EL (cell line): ENCODE measurements around the gene G6PC1.
"Not testable (repeated sequence)": the region's sequence is repeated elsewhere in the genome, so short reads cannot be mapped to it uniquely, and the experiment has no call there.

Source experiments
- DNase-seq: peaks from one replicate; pipeline ENCODE4 v3.0.0-alpha.2; 2016

Gene G6PC1

DNA sequence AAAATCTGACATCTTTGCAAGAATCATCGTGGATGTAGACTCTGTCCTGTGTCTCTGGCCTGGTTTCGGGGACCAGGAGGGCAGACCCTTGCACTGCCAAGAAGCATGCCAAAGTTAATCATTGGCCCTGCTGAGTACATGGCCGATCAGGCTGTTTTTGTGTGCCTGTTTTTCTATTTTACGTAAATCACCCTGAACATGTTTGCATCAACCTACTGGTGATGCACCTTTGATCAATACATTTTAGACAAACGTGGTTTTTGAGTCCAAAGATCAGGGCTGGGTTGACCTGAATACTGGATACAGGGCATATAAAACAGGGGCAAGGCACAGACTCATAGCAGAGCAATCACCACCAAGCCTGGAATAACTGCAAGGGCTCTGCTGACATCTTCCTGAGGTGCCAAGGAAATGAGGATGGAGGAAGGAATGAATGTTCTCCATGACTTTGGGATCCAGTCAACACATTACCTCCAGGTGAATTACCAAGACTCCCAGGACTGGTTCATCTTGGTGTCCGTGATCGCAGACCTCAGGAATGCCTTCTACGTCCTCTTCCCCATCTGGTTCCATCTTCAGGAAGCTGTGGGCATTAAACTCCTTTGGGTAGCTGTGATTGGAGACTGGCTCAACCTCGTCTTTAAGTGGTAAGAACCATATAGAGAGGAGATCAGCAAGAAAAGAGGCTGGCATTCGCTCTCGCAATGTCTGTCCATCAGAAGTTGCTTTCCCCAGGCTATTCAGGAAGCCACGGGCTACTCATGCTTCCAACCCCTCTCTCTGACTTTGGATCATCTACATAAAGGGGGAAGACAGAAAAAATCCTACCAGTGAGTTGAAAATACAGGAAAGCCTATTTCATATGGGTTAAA is at the start of gene G6PC1:
TSS of gene G6PC1 (plus strand) at position 340 of the 872 bp plus-strand sequence. CDS start at position 418, 78 bp downstream.
- DNase-seq = no peak

DNA sequence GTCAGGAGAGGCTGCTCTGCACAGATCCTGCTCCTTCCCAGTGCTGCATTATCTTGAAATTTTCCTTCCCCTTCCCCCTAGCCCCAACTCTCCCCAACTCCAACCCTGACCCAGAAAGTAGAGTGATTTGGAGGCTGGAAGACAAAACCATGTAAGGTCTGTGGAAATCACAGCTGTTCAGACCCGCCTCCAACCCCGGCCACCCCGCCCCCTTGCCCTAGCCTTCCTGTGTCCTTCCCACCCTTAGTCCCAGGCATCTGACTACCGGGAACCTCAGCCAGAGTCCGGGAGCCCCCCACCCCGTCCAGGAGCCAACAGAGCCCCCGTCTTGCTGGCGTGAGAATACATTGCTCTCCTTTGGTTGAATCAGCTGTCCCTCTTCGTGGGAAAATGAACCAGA is 49.6 kb upstream of the G6PC1 start, which contains the start of gene AOC3:
TSS of gene AOC3 (plus strand) at position 246 of the 400 bp plus-strand sequence. CDS start at position 391, 145 bp downstream.
- no peak for DNase-seq

DNA sequence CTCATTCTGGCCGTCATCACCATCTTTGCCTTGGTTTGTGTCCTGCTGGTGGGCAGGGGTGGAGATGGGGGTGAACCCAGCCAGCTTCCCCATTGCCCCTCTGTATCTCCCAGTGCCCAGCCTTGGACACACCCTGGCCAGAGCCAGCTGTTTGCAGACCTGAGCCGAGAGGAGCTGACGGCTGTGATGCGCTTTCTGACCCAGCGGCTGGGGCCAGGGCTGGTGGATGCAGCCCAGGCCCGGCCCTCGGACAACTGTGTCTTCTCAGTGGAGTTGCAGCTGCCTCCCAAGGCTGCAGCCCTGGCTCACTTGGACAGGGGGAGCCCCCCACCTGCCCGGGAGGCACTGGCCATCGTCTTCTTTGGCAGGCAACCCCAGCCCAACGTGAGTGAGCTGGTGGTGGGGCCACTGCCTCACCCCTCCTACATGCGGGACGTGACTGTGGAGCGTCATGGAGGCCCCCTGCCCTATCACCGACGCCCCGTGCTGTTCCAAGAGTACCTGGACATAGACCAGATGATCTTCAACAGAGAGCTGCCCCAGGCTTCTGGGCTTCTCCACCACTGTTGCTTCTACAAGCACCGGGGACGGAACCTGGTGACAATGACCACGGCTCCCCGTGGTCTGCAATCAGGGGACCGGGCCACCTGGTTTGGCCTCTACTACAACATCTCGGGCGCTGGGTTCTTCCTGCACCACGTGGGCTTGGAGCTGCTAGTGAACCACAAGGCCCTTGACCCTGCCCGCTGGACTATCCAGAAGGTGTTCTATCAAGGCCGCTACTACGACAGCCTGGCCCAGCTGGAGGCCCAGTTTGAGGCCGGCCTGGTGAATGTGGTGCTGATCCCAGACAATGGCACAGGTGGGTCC is 49.0 kb upstream of the G6PC1 start:
- not testable (repeated sequence) for DNase-seq

DNA sequence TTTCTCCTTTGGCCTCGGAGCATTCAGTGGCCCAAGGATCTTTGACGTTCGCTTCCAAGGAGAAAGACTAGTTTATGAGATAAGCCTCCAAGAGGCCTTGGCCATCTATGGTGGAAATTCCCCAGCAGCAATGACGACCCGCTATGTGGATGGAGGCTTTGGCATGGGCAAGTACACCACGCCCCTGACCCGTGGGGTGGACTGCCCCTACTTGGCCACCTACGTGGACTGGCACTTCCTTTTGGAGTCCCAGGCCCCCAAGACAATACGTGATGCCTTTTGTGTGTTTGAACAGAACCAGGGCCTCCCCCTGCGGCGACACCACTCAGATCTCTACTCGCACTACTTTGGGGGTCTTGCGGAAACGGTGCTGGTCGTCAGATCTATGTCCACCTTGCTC is 48.2 kb upstream of the G6PC1 start:
- DNase-seq = no peak

DNA sequence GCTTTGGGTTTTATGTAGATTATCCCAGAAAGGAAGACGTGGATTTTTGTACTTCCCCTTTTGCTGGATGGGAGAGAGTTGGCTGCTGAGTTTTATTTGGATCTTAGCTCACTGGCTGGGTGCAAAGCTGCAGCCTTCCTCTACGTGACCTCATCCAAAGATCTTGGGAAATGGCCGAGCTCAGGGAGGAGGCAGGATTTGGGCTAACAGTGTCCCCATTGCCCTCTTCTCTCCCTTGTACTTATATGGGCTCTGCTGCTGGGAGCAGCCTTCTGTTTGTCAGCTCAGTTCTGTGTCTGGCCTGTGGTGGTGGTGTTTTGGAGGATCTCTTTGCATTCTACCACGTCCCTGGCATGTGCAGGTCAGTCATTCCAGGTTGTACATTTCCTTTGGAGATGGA is 47.6 kb upstream of the G6PC1 start:
- DNase-seq = no peak

DNA sequence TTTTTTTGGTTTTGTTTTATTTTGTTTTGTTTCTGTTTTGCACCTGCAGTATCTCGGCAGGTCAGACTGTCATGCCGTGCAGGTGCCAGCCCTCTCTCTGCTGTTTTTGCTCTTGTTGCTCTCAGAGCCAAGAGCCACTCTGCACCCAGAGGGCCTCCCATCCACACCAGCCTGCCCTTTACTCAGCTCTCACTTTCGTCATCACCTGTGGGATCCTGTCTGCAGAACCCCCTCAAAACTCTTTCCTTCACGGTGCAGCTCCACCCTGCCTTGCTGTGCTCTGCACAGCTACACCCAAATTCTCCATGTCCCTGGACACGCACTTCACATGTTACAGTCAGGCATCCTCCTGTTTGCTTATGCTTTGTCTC is 47.0 kb upstream of the G6PC1 start:
- no peak for DNase-seq

DNA sequence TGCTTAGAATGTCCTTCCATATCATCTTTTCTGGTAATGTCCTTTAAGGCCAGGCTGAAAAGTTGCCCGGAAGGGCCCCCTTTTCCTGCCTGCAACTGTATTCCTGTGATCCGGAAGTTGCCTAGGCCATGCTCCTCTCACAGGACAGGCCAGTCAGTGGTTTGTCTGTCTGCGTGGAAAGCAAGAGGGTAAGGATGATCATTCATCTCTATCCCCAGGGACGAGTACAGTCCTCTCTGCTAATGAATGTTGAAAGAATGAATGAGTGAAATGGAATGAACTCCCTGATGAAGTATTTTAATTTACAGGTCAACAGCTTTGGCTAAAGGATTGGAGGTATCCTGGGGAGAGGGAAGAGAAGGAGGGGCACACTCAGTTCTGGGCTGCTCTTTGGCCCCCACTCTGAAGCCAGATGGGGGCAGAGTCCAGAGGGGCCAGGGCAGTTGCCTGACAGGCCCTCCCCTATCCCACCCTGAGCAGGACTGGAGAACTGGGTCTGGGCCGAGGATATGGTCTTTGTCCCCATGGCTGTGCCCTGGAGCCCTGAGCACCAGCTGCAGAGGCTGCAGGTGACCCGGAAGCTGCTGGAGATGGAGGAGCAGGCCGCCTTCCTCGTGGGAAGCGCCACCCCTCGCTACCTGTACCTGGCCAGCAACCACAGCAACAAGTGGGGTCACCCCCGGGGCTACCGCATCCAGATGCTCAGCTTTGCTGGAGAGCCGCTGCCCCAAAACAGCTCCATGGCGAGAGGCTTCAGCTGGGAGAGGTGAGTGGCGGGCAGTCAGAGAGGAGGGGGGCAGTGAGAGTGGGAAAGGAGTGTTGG is 46.4 kb upstream of the G6PC1 start:
- DNase-seq = no peak

DNA sequence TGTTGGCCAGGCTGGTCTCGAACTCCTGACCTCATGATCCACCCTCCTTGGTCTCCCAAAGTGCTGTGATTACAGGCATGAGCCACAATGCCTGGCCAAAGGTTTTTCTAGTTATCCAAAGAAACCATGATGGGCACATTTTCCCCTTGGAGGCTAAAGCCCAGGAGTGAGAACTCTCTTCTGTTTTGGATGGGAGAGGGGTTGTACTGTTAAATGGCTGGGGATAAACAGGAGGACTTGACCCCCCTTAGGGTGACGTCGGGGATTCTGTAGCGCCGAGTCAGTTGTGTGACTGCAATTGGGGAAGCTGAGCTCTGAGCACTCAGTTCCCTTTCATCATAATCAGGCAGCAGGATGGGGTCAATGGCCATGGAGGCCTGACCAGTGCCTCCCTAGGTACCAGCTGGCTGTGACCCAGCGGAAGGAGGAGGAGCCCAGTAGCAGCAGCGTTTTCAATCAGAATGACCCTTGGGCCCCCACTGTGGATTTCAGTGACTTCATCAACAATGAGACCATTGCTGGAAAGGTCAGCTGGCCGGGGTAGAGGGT is 45.5 kb upstream of the G6PC1 start:
- no peak for DNase-seq

DNA sequence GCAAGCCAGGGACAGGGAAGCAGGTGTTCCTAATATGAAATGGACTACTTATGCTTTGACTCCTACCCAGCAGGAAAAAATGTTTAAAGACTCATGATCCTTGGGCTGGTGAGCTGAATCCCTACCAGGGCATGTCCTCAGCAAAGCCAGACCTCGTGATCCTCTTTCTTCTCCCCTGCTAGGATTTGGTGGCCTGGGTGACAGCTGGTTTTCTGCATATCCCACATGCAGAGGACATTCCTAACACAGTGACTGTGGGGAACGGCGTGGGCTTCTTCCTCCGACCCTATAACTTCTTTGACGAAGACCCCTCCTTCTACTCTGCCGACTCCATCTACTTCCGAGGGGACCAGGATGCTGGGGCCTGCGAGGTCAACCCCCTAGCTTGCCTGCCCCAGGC is 44.5 kb upstream of the G6PC1 start:
- not testable (repeated sequence) for DNase-seq

DNA sequence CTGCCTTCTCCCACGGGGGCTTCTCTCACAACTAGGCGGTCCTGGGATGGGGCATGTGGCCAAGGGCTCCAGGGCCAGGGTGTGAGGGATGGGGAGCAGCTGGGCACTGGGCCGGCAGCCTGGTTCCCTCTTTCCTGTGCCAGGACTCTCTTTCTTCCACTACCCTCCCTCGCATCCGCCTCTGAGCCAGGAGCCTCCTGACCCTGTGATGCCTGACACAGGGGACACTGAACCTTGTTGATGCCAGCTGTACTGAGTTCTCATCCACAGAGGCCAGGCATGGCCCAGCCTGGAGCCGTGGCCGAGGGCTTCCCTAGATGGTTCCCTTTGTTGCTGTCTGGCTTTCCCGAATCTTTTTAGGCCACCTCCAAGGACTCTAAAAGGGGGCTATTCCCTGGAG is 44.1 kb upstream of the G6PC1 start:
- DNase-seq = not testable (repeated sequence)

DNA sequence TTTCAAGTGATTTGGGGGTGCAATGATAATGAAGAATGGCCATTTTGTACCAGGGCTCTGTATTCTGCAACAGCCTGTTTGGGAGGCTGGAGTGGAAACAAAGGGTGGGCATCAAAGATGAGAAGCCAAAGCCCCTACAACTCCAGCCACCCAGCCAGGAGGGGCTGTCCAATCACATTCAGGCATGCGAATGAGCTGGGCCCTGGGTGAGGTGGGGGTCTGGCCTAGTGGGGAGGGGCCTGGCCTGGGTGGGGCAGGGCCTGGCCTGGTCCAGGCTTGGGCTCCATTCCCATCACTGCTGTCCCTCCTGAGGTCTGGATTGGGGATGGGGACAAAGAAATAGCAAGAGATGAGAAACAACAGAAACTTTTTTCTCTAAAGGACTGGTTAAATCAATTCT is 43.2 kb upstream of the G6PC1 start:
- DNase-seq = no peak

DNA sequence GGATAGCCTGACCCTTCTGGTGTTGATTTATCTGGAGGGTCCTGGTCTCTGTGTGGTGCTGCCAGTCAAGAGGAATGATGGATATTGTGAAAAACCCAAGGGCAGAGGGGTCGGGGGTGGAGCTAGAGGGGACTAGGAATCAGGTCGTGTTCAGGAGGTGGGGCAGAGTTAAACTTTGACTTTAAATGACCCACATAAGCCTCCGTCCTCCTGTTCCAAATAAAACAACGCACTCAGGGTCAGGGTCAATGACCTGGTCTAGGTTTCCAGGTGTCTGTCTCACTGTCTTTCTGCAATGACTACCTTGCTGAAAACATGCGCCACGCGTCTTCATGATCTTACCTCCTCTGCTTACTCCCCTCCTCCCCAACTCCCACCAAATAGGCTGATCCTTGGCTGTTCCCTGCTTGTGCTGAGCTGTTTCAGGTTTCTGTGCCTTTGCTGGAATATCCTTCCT is 34.9 kb upstream of the G6PC1 start:
- DNase-seq = no peak

DNA sequence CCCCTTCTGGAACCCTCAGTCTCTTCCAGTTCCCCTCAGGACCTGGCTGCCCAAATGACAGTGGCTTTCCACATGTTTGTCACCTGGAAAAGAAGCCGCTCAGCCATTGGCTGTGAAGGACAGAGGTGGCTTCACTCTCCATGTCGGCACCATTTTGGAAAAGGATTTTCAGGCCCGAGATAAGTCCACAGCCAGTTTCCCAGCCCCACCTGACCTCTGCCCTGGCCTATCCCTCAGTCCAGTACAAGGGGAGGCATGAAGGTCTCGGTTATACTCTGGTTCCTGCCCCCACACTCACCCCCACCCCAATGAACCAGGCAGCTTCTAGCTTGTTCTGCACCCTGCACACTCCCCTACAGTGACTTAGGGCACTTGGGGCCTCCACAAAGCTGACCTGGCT is 34.4 kb upstream of the G6PC1 start:
- DNase-seq = no peak

DNA sequence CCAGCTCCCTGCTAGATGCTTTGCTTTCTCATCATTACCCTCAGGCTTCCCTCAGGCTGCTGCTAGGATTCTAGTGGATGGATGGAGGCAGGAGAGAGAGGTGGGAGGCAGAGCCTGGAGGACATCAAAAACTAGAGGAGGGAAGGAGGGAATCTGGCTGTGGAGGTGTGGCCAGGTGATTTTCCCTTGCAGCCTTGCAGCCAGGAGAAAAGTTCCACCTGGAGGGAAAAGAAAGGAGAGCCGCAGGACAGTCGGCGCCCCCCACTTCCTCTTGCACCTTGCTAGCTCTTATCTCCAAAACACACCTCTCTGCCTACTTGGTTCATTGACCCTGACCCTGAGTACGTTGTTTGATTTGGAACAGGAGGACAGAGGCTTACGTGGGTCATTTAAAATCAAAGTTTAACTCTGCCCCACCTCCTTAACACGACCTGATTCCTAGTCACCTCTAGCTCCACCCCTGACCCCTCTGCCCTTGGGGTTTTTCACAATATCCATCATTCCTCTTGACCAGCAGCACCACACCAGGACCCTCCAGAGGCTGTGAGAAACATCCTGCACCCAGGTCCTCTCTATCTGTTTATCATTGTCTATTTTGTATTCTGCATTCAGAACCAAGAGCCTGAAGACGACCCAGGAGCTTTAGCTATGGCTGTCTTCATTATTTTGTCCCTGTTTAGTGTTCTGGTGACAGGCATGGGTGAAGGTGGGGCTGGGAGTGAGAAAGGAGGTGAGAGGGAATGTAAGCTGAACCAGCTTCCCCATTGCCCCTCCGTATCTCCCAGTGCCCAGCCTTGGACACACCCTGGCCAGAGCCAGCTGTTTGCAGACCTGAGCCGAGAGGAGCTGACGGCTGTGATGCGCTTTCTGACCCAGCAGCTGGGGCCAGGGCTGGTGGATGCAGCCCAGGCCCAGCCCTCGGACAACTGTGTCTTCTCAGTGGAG is 33.7 kb upstream of the G6PC1 start:
- no peak for DNase-seq

DNA sequence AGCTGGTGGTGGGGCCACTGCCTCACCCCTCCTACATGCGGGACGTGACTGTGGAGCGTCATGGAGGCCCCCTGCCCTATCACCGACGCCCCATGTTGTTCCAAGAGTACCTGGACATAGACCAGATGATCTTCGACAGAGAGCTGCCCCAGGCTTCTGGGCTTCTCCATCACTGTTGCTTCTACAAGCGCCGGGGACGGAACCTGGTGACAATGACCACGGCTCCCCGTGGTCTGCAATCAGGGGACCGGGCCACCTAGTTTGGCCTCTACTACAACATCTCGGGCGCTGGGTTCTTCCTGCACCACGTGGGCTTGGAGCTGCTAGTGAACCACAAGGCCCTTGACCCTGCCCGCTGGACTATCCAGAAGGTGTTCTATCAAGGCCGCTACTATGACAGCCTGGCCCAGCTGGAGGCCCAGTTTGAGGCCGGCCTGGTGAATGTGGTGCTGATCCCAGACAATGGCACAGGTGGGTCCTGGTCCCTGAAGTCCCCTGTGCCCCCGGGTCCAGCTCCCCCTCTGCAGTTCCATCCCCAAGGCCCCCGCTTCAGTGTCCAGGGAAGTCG is 32.8 kb upstream of the G6PC1 start:
- not testable (repeated sequence) for DNase-seq

DNA sequence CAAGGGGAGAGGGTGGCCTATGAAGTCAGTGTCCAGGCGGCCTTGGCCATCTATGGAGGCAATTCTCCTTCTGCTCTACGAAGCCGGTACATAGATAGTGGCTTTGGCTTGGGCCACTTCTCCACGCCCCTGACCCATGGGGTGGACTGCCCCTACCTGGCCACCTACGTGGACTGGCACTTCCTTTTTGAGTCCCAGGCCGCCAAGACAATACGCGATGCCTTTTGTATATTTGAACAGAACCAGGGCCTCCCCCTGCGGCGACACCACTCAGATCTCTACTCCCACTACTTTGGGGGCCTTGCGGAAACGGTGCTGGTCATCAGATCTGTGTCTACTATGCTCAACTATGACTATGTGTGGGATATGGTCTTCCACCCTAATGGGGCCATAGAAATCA is 32.3 kb upstream of the G6PC1 start:
- no peak for DNase-seq

DNA sequence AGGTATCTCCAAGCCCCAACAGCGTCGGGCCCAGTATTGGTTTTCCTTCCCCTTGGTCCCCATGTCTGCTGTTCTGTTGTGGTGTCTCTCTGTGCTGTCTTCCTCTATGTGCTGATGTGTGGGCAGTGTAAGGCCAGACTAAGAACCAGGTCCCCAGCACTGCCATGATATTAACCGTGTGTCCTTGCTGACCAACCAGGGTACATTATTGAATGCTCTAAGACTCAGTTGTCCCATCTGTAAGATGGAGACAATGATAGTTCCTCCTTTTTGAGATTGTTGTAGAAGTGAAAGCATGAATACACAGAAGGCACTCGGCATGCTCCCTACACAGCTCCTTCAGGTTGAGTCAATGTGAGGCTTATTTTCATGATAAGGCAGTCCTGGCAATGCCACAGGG is 29.0 kb upstream of the G6PC1 start:
- no peak for DNase-seq

DNA sequence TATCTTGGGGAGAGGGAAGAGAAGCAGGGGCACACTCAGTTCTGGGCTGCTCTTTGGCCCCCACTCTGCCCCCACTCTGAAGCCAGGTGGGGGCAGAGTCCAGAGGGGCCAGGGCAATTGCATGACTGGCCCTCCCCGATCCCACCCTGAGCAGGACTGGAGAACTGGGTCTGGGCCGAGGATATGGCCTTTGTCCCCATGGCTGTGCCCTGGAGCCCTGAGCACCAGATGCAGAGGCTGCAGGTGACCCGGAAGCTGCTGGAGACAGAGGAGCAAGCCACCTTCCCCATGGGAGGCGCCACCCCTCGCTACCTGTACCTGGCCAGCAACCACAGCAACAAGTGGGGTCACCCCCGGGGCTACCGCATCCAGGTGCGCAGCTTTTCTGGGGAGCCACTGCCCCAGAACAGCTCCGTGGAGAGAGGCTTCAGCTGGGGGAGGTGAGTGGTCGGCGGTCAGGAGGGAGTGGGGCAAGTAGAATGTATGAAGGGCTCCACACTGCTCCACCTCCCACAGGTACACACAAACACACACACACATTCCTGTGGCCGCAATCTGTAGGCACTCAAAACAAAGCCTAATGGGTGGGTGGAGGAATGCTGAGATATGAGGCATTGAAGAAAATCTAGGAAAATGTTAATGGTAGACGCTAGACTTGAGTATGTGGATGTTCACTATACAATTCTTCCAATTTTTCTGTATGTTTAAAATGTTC is 28.2 kb upstream of the G6PC1 start:
- DNase-seq = no peak

DNA sequence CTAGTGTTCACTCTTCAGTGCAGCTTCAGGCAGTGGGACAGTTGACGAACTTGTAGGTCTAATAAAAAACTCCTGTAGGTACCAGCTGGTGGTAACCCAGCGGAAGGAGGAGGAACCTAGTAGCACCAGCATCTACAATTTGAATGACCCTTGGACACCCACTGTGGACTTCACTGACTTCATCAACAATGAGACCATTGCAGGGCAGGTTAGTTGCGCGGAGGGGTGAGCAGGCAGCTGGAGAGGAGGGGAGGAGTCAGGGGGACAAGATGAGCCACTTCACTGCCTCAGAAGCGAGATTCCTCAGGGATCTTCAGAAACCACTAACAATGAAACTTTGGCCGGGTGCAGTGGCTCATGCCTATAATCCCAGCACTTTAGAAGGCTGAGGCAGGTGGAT is 27.3 kb upstream of the G6PC1 start:
- DNase-seq = no peak
